Embryonic facial prominence (tissue), 1 donor: ENCODE measurements around the gene SLC22A31.

ENCODE experiments used
- DNase-seq: peaks from one replicate; pipeline ENCODE4 v3.0.0-alpha.2; 2016; ENCODE audit errors: extremely low spot score

SLC22A31 gene

GRCh38 chr16:89164847-89165680 is 35.3 kb downstream of the SLC22A31 start:
- DNase-seq: no peak

GRCh38 chr16:89164436-89164835 is 35.9 kb downstream of the SLC22A31 start:
- DNase-seq: no peak

- no peak for DNase-seq
Measured at GRCh38 chr16:89163297-89163696, 37.0 kb downstream of the SLC22A31 start.

GRCh38 chr16:89161763-89162713 is 38.3 kb downstream of the SLC22A31 start:
- no peak for DNase-seq

- DNase-seq: no peak
Measured at GRCh38 chr16:89160977-89161701, 39.2 kb downstream of the SLC22A31 start.

GRCh38 chr16:89159850-89160354 is 40.4 kb downstream of the SLC22A31 start:
- no peak for DNase-seq

- no peak for DNase-seq
Measured at GRCh38 chr16:89159066-89159849, 41.1 kb downstream of the SLC22A31 start.

GRCh38 chr16:89157778-89158177 is 42.6 kb downstream of the SLC22A31 start:
- DNase-seq: no peak

GRCh38 chr16:89156740-89157645 is 43.3 kb downstream of the SLC22A31 start:
- DNase-seq: no peak

- DNase-seq: no peak
Measured at GRCh38 chr16:89155851-89156739, 44.2 kb downstream of the SLC22A31 start.

GRCh38 chr16:89155184-89155679 is 45.1 kb downstream of the SLC22A31 start:
- no peak for DNase-seq

GRCh38 chr16:89154390-89155183 is 45.8 kb downstream of the SLC22A31 start:
- DNase-seq: no peak

GRCh38 chr16:89153848-89154271 is 46.5 kb downstream of the SLC22A31 start:
- no peak for DNase-seq

- DNase-seq: no peak
Measured at GRCh38 chr16:89152831-89153700, 47.3 kb downstream of the SLC22A31 start.

- no peak for DNase-seq
Measured at GRCh38 chr16:89150981-89151380, 49.4 kb downstream of the SLC22A31 start.

GRCh38 chr16:89150090-89150835 is 50.1 kb downstream of the SLC22A31 start:
- DNase-seq: no peak
